ENCODE data around the gene SOX13.

DNA sequence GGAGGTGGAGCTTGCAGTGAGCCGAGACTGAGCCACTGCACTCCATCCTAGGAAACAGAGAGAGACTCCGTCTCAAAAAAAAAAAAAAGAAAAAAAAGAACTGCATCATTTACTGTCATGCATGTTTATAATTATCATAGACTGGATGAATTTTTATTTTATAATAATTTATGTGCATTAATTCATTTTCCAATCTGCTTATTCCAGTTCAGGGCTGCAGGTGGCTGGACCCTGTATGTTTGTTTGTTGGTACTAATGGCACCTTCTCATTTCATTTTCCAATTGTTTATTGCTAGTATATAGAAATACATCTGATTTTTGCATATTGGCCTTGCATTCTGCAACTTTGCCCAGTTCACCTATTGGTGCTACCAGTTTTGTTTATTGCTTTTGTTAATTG is 19.0 kb upstream of the SOX13 start:
- TF ChIP-seq, protein P1, sequence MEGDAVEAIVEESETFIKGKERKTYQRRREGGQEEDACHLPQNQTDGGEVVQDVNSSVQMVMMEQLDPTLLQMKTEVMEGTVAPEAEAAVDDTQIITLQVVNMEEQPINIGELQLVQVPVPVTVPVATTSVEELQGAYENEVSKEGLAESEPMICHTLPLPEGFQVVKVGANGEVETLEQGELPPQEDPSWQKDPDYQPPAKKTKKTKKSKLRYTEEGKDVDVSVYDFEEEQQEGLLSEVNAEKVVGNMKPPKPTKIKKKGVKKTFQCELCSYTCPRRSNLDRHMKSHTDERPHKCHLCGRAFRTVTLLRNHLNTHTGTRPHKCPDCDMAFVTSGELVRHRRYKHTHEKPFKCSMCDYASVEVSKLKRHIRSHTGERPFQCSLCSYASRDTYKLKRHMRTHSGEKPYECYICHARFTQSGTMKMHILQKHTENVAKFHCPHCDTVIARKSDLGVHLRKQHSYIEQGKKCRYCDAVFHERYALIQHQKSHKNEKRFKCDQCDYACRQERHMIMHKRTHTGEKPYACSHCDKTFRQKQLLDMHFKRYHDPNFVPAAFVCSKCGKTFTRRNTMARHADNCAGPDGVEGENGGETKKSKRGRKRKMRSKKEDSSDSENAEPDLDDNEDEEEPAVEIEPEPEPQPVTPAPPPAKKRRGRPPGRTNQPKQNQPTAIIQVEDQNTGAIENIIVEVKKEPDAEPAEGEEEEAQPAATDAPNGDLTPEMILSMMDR (IDR thresholded peaks at IDR 0.05 in 2 of 3, conservative IDR thresholded peaks at IDR 0.05 in 1 of 3; ENCODE audit: borderline replicate concordance in 1 of 3, insufficient read depth in 1 of 3, low read depth in 2 of 3, low read length in 2 of 3) = no peak
- TF ChIP-seq EZH2 (IDR thresholded peaks at IDR 0.05) = no peak
- TF ChIP-seq, protein P2, sequence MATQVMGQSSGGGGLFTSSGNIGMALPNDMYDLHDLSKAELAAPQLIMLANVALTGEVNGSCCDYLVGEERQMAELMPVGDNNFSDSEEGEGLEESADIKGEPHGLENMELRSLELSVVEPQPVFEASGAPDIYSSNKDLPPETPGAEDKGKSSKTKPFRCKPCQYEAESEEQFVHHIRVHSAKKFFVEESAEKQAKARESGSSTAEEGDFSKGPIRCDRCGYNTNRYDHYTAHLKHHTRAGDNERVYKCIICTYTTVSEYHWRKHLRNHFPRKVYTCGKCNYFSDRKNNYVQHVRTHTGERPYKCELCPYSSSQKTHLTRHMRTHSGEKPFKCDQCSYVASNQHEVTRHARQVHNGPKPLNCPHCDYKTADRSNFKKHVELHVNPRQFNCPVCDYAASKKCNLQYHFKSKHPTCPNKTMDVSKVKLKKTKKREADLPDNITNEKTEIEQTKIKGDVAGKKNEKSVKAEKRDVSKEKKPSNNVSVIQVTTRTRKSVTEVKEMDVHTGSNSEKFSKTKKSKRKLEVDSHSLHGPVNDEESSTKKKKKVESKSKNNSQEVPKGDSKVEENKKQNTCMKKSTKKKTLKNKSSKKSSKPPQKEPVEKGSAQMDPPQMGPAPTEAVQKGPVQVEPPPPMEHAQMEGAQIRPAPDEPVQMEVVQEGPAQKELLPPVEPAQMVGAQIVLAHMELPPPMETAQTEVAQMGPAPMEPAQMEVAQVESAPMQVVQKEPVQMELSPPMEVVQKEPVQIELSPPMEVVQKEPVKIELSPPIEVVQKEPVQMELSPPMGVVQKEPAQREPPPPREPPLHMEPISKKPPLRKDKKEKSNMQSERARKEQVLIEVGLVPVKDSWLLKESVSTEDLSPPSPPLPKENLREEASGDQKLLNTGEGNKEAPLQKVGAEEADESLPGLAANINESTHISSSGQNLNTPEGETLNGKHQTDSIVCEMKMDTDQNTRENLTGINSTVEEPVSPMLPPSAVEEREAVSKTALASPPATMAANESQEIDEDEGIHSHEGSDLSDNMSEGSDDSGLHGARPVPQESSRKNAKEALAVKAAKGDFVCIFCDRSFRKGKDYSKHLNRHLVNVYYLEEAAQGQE (IDR thresholded peaks at IDR 0.05; ENCODE audit: low read depth) = no peak
- TF ChIP-seq ZNF274 (IDR thresholded peaks at IDR 0.05; ENCODE audit: low read depth, low read length) = no peak
- no peak for TF ChIP-seq POLR2AphosphoS5 (IDR thresholded peaks at IDR 0.05; ENCODE audit: low read depth, low read length)
- TF ChIP-seq, protein P3, sequence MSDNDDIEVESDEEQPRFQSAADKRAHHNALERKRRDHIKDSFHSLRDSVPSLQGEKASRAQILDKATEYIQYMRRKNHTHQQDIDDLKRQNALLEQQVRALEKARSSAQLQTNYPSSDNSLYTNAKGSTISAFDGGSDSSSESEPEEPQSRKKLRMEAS (IDR thresholded peaks at IDR 0.05) = no peak
- TF ChIP-seq, protein P4, sequence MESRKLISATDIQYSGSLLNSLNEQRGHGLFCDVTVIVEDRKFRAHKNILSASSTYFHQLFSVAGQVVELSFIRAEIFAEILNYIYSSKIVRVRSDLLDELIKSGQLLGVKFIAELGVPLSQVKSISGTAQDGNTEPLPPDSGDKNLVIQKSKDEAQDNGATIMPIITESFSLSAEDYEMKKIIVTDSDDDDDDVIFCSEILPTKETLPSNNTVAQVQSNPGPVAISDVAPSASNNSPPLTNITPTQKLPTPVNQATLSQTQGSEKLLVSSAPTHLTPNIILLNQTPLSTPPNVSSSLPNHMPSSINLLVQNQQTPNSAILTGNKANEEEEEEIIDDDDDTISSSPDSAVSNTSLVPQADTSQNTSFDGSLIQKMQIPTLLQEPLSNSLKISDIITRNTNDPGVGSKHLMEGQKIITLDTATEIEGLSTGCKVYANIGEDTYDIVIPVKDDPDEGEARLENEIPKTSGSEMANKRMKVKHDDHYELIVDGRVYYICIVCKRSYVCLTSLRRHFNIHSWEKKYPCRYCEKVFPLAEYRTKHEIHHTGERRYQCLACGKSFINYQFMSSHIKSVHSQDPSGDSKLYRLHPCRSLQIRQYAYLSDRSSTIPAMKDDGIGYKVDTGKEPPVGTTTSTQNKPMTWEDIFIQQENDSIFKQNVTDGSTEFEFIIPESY (IDR thresholded peaks at IDR 0.05; ENCODE audit: extremely low read depth, insufficient replicate concordance, low read length) = no peak
- TF ChIP-seq TCF7L2 (IDR thresholded peaks at IDR 0.05; ENCODE audit: borderline replicate concordance, extremely low read depth, insufficient read depth, insufficient read length) = no peak
